Measurements from ENCODE around the gene SURF1.

Gene SURF1

DNA sequence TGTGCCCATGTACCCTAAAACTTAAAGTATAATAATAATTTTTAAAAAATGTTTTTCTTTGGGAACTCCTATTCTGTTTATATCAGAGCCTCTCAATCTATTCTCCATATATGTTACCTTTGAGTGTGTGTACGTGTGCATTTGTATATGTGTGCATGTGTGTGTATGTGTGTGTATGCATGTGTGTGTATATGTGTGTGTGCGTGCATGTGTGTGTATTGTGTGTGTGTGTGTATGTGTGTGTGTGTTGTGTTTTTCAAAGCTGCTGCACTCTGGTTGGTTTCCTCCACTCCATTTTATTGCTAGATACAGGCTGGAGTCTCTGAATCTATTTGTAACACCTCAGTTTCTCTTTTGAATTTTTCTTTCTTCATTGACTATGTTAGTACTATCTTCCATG lies 40.3 kb downstream of the SURF1 start:
- no peak for DNase-seq

DNA sequence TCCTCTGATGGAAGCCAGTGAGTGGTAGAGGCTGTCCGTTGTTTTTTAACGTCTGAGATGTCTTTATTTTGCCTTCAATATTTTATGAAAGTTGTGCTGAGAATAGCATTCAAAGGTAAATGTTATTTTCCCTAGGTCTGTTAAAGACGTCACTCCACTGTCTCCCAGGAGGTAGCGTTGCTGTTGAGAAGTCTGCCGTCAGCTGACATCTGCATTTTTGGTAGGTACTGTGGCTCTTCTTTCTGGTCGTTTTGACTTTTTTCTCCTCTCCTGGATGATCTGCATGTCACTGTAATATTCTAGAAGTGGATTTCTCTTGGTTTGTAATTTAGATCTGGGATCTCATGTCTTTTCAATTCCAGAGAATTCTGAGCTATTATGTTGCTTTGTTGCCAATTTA lies 46.7 kb downstream of the SURF1 start:
- no peak for DNase-seq

DNA sequence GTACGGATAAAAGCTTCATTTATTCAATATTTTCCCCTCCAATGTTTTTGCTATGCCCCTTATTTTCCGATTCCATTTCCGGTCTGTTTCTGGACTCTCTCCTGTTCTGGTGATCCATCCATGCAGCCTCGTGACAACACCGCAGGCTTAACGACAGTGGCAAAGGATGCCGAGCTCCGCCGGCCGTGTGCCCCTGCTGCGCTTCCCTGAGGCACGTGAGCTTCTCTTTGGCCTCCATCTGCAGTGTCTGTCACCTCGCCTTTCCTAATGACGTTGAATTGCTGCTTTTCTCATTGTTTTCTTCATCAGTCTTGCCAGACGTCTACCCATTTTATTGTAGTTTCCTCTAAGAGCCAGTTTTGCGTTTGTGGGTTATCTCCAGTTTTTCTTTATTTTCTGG lies 49.0 kb downstream of the SURF1 start:
- DNase-seq = no peak

DNA sequence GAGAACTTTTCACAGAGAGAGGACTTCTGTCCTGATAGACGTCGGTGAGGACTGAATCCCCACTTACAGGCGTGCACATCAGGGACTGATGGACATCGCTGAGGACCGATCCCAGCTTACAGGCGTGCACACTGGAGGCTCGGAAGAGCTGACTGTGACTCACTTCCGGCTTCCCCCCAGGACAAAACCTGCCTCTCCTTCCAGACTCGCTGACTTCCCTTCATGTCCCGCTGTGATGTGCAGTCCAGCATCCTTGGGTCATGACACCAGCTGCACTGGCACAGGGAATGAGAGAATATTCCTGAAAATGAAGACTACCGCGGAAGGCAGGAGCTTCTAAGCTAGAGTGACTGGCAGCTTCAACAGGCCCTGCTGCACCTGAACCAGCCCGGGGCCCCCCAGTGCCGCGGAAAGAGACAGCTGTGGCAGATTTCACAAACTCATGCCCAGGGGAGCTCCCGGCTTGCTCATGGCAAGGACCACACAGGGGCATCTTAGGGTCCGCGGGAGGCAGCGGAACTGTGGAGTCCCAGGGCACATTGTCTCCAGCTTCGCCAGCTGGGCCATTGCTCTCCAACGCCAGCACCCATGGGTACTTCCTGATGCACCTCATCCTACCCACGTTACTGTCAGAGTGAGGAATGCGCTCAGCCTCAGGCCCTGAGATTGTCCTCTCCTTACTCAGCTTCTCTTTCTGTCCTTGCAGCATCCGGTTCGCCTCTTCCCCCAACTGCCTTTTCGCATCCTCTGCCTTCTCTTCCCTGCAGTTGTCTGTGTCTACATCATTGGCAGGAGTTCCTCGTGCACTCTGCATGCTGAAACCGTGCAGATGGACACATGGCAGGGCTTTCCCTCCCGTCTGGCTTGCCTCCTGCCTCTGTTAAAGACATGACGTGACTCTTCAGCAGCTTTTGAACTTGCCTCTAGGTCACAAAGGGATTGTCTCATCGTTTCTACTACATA lies 49.8 kb downstream of the SURF1 start:
- no peak for DNase-seq

DNA sequence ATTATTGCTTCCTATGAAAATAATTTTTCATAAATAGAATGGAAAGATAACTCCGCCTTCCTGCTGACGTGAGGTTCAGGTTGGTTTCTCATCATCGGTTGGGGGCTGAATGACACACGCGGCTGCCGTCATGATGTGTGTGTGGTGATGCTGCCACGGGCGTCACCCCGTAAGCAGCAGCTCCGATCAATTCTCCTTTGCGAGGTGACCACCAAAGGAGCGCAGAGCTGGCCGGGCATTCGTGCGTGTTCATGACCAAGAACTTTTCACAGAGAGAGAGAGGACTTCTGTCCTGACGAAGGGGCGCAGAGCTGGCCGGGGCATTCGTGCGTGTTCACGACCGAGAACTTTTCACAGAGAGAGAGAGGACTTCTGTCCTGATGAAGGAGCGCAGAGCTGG lies 50.6 kb downstream of the SURF1 start:
- no peak for DNase-seq

DNA sequence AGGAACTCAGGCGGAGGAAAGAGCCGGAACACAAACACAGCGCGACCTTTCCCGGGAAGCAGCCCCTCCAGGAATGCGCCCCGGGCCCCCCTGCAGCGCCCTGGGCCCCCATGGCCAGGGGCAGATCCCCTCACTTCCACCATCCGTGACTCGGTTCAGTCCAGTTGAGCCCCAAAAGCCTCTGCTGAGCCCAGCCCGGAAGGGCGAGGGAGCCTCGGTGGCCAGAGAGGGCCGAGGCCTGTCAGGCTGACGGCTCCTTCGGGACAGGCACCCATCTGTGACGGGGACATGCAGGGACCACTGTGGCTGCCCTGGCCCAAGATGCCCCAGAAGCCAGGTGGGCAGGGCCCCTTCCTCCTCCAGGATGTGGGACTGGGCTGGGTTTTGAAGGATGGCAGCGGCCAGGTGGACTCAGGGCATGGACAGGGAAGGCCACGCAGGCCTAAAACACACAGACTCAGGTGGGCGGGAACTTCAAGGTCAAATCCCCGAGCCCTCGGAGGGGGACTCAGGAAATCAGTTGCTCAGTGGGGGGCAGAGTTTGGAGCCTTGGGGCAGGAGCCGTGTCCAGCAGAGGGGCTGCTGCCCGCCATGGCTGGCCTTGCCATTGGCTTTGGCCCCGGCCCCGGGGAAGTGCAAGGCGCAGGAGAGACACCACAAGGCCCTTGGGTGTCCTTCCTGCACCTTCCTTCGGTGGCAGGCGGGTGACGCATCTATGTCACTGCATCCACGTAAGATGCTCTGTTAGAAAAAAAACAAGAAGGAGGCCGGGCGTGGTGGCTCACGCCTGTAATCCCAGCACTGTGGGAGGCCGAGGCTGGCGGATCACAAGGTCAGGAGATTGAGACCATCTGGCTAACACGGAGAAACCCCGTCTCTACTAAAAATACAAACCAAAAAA lies 51.6 kb downstream of the SURF1 start:
- DNase-seq = no peak

DNA sequence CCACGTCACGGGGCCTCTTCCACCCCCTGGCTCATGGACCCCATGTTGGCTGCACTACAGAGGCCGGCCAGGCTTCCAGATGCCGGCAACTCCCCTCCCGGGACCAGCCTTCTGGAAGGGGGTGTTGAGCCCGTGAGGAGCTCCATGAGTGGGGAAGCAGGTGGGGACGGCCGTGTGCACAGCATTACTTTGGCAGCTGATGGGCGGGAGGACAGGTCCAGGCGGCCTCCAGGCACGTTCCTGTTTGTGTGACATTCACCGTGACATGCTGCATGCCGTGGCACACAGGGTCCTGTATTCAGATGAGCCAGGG lies 52.2 kb downstream of the SURF1 start:
- no peak for DNase-seq

DNA sequence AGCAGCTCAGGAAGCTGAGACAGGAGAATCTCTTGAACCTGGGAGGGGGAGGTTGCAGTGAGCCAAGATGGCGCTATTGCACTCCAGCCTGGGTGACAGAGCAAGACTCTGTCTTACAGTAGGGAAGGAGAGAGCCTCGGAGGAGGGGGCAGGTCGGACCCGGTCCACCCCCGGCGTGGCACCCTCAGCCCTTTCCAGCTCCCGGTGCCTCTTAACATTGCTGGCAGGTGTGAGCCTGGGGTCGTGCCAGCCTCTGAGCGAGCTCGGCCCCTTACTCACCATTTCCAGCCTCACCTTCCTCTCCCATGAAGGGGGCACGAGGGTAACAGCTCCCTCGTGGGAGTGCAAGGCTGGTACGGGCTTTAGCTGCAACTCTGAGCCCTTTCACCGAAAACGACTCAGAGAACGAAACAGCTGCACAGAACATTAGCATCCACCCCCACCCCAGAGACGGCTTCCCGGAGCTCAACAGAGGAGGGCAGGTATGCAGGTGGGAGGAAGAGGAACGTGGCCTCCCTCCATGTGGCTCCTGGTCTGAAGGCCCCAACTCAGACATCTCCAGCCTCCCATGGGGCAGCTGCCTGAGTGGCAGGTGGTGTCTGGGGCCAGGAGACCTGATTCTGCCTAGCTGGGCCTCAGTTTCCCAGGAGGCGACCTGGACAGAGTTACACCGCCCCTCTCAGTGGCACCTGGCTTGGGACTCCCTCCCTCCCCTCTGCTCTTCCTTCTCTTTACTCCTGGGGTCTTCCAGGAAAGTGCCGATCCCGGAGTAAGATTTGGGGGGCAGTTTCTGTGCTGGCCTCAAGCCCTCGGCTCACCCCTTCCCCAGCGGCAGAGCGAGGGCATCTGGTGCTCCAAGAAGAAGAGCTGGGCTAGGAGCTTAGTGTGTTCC lies 52.8 kb downstream of the SURF1 start:
- DNase-seq = no peak
